ENCODE results near the gene HBM.
"Not testable (repeated sequence)": the region's sequence is repeated elsewhere in the genome, so short reads cannot be mapped to it uniquely, and the experiment has no call there.

Gene HBM

DNA sequence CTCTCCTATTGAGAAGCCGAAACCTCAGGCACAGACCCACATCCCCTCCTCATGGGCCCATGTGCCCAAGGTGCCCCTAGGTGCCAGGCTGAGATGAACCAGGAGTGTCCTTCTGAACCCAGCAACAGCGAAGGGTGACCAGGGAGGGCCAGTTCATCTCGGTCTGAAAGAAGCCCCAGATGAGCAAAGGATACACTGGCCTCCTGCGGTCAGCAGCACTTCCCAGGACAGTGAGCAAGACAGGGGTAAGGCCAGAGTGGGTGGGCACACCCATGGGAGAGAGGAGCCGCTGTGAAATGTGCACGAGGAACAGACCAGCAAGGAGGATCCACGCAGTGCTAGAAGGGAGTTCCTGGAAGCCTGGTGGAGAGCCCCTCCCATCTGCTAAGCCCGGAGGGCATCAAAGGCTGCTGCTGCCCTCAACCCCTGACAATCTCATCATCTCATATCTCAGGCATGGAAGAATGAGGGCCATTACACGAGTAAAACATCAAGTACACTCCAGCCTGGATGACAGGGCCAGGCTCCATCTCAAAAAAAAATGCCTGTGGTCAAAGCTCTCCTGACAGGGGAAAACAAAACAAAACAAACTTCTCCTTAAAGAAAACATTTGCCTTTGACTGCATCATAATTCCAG is 16.6 kb upstream of the HBM start:
- DNase-seq, result no peak

DNA sequence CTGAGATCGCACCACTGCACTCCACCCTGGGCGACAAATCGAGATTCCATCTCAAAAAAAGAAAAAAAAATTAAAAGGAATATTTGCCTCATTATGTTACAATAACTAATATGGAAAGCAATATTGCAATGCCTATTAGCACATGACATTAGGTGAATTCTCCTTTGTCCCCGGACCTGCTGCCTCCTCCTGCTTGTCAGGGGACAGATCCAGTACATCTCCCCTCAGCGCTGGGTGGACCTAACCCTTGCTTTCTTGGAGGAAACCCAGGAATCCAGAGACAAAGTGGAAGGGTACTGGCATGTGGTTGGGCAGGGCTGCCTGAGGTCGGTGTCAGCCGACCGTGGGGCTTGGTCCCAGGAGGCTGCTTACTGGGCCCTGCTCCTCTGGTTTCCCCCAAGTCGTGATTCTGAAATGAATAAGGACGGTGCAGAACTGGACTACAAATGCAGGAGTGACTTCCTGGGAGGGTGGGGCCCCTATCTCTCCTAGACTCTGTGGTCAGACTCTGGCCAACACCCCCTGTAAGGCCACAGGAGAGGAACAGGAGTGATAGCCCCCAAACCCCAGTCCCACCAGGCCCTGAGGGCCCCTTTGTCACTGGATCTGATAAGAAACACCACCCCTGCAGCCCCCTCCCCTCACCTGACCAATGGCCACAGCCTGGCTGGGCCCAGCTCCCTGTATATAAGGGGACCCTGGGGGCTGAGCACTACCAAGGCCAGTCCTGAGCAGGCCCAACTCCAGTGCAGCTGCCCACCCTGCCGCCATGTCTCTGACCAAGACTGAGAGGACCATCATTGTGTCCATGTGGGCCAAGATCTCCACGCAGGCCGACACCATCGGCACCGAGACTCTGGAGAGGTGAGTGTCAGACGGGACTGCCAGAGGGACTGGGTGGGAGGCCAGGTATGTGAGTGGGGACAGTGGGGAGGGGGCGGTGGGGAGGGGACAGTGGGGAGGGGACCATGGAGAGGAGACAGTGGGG is 13.3 kb upstream of the HBM start, which contains the start of gene HBZ:
HBZ (plus strand) TSS at position 504 of the 988 bp plus-strand sequence; CDS start at position 770, 266 bp downstream.
- no peak for DNase-seq

GRCh38 chr16:153129-153521 is 12.7 kb upstream of the HBM start:
- not testable (repeated sequence) for DNase-seq

GRCh38 chr16:153550-154216 is 12.1 kb upstream of the HBM start:
- not testable (repeated sequence) for DNase-seq

- DNase-seq, result no peak
Observed at GRCh38 chr16:154217-155030, 11.4 kb upstream of the HBM start.

DNA sequence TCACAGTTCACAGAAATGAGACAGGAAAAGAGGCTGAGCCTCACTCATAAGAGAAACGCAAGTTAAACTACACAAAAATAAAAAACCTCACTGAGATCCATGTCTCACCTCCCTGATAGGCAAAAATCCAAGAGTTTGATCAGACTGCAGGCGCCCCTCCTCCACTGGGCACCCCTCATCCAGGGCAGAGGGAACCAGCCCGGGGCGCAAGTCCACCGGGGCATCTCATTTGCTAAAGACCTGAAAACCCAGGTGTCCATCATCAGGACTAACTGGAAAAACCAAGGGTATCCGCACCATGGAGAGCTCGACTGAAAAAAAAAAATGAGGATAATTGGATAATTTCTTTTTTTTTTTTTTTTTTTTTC is 10.8 kb upstream of the HBM start:
- no peak for DNase-seq

DNA sequence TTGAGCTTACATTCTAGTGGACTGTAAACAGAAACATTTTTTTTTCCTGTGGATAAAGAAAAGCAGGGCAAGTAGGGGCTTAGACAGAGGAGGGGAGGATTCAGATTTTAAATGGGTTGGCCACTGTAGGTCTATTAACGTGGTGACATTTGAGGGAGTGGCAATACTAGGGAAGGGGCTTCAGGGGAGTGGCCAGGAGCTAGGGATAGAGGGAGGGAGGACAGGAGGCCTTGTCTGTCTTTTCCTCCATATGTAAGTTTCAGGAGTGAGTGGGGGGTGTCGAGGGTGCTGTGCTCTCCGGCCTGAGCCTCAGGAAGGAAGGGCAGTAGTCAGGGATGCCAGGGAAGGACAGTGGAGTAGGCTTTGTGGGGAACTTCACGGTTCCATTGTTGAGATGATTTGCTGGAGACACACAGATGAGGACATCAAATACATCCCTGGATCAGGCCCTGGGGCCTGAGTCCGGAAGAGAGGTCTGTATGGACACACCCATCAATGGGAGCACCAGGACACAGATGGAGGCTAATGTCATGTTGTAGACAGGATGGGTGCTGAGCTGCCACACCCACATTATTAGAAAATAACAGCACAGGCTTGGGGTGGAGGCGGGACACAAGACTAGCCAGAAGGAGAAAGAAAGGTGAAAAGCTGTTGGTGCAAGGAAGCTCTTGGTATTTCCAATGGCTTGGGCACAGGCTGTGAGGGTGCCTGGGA is 6.5 kb upstream of the HBM start:
- DNase-seq, result no peak

- DNase-seq, result not testable (repeated sequence)
Observed at GRCh38 chr16:160242-160641, 5.5 kb upstream of the HBM start.

DNA sequence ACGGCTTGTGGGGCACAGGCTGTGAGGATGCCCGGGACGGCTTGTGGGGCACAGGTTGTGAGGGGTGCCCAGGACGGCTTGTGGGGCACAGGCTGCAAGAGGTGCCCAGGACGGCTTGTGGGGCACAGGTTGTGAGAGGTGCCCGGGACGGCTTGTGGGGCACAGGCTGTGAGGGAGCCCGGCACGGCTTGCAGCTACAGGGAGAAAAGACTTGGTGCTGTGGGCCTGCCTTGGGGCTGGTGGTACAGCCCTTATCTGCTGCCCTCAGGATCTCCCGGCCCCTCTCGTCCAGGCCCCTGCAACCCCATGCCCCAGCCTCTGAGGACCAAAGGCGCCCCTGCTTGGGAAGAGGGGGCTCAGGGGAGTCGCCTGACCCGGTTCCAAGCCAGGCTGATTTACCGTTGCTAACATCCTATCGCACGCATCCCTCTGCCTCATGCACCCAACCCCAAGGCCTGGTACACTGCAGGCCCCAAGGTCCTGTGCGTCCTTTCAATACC is 5.0 kb upstream of the HBM start:
- no peak for DNase-seq

GRCh38 chr16:162271-162991 is 3.3 kb upstream of the HBM start:
- no peak for DNase-seq

GRCh38 chr16:163139-163538 is 2.6 kb upstream of the HBM start:
- DNase-seq, result not testable (repeated sequence)

DNA sequence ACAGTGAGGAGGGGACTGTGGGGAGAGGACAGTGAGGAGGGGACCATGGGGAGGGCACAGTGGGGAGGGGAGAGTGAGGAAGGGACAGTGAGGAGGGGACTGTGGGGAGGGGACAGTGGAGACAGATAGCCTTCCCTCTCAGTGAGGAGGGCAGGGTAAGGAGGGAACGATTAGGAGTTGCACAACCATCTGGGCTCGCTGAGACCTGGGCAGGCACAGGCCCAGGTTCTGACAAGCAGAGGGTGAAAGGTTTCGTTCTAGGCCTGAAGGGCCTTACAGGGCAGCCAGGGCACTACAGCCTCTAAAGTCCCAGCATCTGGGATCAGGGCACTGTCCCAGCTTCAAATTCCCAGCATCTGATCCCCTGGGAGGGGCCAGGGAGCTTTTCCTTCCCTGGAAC is 2.1 kb upstream of the HBM start:
- DNase-seq, result not testable (repeated sequence)

DNA sequence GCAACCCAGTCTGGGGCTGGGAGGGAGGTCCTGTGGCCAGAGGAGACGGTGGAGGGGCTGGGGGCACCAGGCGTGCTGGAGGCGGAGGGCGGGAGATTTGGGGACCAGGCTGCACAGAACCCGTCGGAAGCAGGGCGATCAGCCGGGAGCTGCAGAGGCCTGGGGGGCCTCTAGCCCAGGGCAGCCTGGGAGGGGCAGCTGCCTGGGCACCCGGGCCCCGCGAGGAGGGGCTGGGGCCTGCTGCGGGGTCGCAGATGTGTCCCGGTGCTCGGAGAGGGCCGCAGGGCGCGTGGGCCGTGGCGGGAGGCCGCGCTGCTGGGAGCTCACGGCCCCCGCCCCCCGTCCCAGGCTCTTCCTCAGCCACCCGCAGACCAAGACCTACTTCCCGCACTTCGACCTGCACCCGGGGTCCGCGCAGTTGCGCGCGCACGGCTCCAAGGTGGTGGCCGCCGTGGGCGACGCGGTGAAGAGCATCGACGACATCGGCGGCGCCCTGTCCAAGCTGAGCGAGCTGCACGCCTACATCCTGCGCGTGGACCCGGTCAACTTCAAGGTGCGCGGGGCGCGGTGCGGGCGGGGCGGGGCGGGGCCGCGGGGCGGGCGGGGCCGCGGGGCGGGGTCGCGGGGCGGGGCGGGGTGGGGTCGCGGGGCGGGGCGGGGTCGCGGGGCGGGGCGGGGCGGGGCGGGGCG is 1.5 kb upstream of the HBM start:
- not testable (repeated sequence) for DNase-seq

DNA sequence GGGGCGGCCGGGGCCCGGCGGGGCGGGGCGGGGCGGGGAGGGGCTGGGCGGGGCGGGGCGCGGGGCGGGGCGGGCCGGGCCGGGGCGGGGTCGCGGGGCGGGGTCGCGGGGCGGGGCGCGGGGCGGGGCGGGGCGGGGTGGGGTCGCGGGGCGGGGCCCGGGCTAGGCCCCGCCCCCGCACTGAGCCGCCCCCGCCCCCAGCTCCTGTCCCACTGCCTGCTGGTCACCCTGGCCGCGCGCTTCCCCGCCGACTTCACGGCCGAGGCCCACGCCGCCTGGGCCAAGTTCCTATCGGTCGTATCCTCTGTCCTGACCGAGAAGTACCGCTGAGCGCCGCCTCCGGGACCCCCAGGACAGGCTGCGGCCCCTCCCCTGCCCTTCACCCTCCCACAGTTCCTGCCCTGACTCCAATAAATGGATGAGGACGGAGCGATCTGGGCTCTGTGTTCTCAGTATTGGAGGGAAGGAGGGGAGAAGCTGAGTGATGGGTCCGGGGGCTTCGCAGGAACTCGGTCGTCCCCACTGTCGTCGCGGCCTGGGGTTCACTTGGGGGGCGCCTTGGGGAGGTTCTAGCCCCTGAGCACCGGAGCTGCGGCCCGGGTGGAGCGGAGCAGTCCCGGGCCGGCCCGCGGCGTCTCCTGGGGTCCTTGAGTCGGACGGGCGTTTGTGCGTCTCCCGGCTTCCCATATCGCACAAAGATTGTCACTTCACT is 795 bp upstream of the HBM start:
- no peak for DNase-seq

GRCh38 chr16:166375-167121 is 770 bp downstream of the HBM start:
- no peak for DNase-seq

DNA sequence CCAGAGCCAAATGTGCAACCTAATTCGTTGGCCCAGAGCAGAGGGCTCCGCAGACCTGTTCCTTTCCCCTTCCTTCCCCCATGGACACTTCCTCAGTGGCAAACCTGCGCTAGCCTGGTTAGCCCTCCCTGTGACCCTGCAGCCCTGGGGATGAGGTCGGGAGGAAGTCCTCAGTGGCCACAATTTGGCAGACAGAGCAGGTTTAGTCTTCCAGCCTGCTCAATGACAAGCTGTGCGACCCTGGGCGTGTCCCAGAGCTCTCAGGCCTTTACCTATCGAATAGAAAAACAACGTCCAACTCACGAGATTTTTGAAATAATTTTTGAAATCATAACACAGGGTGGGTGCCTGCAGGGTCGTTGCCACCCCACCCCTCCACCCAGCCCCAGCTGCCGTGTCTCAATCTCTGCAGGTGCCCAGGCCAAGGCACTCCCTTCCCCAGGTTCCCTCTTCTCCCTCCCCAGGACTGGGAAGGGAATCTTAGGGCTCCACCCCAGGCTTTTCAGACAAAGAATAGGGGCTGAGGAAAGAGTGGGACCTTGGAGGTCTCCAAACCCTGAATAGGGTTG is 1.4 kb downstream of the HBM start:
- no peak for DNase-seq

DNA sequence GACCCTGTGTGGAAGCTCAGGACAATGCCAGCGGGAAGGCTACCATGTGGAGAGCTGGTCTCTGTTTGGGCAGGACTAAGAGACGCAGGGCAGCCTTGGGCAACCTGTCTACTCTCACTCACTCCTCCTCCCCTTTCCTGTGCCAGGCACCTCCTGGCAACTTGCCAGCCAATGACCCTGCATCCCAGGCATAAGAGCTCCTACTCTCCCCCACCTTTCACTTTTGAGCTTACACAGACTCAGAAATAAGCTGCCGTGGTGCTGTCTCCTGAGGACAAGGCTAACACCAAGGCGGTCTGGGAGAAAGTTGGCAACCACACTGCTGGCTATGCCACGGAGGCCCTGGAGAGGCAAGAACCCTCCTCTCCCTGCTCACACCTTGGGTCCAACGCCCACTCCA is 2.6 kb downstream of the HBM start:
- peak; percentile 56 for DNase-seq

DNA sequence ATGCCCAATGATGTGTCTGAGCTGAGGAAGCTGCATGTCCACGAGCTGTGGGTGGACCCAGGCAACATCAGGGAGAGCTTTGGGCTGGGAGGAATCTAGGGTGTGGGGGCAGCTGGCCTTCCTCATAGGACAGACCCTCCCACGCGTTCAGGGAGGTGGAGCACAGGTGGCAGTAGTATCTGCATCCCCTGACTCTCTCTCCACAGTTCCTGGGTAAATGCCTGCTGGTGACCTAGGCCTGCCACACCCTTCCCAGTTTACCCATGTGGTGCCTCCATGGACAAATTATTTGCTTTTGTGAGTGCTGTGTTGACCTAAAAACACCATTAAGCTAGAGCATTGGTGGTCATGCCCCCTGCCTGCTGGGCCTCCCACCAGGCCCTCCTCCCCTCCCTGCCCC is 3.2 kb downstream of the HBM start:
- no peak for DNase-seq

DNA sequence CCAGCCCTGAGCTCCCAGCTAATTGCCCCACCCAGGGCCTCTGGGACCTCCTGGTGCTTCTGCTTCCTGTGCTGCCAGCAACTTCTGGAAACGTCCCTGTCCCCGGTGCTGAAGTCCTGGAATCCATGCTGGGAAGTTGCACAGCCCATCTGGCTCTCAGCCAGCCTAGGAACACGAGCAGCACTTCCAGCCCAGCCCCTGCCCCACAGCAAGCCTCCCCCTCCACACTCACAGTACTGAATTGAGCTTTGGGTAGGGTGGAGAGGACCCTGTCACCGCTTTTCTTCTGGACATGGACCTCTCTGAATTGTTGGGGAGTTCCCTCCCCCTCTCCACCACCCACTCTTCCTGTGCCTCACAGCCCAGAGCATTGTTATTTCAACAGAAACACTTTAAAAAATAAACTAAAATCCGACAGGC is 4.3 kb downstream of the HBM start:
- DNase-seq, result not testable (repeated sequence)

All from NCI-H510A treated with DMSO at 0.1 percent for 48 hours (cell line).